CD4-positive, alpha-beta T cell treated with Interleukin-6 for 4 hours (primary cell): ENCODE results near the gene C22orf31.

Source experiments
- DNase-seq: peaks from one replicate; pipeline ENCODE4 v3.0.0-alpha.2; 2020; ENCODE audit warnings: mixed read lengths

C22orf31 gene

DNA sequence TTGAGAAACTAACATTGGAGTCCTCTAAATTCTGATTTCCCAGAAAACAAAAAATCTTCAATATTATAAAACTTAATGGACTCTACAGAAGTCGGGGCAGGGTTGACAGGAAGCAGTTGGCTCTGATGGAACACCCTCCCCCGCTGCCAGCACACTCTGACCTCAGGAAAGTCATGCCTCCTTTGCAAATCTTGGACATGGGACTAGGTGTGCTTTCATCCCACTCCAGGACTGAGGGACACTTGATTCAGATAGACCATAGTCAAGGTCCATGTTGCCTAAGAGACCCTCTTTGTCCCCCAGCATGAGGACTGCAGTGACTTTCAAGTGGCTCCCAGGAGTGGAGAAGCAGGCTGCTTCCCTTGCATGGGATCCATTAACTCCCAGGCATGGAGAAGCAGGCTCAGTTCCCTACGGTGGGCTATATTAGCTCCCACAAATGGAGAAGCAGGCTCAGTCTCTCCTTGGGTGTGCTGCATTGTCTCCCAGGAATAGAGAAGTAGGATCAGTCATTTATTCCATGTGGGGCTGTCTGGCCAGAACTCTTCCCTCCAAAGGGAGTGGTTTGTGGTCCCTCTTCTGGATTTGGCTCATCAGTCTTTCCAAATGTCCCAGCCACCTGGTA, 38.3 kb downstream of the C22orf31 start:
- no peak for DNase-seq

DNA sequence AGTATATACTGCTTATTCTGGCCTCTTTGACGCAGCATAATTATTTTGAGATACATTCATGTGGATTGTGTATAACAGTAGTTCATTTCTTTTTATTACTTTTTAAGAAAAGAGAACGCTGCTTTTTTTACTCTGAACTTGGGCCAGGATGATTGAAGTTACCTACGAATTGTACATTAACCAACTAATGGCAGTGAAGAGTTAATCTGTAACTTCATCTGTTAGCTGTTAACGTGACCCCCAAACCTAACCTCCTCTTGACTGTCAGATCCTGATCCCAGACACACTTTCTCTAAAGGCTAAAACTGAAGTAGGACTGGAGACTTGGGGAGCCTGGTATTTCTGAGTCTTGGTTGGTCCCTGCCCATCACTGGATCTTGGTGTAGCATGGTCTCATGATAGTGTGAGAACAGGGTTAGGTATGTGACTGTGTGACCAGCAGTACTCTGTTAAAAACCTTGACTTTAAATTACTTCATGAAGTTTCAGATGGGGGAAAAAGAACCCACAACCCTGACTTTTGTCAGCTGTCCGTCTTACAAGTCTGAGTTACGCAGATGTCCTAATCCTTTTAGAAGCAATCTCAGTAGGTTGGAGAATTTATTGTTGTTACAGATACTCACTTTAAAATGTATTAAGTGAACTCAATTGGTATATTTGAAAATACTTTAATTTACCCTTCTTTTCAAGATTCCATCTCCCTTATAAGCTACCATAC, 39.4 kb downstream of the C22orf31 start:
- DNase-seq = no peak

DNA sequence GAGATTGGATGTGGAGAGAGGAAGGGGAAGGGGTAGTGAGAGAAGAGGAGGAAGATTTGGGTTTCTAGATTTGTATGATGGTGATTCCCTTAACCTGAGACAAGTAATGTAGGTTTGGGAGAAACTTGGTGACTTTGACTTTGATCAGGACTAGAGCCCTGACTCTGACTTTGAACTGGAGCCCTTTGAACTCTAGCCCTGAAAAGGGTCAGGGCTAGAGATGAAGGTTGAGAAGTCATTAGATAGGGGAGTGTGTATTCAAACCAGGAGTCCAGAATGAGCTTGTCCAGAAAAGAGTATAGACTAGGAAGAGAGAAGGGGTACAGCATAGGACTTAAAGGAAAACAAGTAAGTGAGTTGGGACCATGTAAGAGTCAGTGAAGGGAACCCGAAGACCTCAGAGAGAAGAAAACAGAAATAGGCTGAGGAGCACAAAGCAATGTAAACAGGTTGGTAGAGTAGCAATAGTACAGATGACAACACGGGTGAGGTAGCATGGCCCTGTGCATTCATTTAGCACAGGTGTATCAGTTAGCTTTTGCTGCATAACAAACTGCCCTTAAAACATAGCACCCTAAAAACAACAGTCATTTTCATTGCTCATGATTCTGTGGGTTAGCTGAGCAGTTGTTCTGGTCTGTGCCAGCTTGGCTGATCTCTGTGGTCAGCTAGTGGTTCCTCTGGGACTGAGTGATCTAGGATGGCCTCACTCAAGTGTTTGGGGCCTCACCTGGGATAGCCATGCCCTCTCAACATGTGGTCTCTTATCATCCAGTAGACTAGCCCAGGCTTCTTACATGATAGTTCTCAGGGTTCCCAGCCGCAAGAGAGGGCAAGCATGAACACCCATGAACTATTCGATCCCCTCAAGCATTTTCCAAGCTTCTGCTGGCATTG, 43.1 kb downstream of the C22orf31 start:
- DNase-seq = no peak

DNA sequence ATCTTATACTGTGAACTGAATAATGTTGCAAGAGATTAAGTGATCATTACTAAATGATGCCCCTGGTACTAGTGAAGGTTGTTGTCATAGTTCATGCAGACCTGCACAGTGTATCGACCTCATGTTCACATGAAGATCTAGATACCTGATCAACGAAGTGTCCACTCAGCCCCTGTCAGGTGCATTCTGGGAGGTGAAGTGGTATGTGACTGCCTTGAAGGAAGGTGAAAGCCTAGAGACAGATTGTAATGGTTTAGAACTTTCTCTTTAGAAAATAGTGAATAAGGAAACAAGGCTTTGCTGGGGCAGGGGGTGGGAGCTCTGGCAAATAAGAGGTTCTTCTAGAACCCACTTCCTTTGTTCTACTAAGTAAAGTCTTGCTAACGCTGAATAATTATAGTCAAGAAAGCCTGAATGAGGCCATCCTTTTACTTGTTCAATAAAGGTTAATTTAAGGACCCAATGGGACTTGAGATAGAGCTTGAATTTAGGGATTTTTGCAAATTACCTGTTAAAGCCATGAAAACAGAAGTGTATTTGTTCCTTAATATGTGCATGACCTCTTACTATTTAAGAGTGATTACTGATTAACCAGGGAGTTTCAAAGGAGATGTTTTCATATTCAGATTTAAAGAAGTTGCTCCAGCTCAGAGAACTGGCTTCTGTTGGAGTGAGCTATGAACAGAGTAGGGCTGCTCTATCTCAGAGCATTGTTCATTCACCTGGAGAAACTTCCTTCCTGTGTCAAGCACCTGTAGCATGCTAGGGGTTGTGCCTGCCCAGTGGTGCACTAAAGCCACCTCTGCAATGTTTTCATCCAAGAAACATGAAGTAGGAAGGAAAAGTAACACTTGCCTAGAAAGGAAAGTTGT, 45.3 kb downstream of the C22orf31 start:
- DNase-seq = no peak

DNA sequence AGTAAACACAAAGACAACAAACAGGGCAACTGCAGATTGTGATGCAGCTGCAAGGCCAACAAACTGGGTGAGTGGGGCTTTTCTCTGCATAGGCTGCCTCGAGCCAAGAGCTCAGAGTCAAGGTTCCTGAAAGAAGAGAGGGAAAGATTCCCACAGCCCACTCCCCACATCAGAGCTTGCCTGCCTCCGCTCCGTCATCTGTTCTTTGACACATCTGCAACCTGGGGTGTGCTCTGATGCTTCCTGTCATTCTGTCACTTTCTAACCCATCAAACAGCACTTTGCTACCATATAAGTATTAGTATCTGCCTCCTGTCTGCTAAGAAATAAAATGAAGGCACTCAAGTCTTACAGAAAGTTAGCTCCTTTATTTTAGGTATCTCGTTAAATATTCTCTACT, 46.9 kb downstream of the C22orf31 start:
- no peak for DNase-seq

DNA sequence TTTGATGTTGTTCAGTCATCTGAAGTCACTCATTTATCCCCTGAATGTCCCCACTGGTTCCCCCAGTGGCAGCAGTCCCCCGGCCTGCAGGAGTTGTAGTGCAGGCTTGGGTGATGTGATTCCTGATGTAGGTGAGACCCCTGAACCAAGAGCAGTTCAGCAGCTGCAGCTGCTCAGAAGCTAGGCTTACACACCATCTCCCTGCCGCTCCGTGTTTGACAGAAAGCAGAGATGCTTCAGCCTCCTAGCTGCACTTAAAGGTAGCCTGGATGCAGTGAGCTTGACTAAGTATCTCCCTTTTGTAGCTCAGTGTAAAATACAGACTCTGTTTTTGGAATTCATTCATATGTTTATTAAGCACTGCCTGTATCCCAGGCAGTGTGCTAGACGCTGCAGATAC, 47.3 kb downstream of the C22orf31 start:
- DNase-seq = no peak

DNA sequence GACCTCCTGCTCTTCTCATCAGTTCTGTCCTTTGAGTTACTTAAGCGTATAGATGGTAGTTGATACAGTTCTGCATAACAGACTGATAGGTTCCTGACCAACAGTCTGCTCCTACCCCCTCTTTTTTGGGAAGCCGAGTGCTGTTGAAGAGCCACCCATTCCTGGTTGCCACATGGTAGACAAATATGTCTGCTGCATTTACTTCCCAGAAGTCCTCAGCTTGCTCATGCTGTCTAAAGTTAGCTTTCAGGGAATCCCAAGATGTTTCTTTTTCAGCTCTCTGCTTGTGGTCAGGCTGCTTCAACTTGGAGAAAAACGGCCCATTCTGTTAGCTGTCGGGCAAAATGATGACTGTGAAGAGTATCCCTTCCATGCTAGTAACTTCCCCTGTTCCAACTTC, 48.7 kb downstream of the C22orf31 start:
- no peak for DNase-seq

DNA sequence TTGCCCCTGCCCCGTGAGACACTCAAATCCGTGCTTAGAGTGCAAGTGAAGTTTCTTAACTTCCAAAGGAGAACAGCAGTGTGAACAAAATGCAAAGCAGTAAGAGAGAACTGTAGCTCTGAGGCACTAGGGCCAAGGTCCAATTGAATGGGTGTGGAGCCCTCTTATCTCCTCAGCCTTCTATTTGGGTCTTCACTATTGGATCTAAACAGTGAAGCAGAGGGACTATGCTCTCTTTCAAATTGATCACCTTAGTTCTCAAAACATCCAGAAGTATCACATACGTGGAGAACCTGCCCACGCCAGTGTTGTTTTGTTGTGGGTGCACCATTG, 49.6 kb downstream of the C22orf31 start:
- no peak for DNase-seq

DNA sequence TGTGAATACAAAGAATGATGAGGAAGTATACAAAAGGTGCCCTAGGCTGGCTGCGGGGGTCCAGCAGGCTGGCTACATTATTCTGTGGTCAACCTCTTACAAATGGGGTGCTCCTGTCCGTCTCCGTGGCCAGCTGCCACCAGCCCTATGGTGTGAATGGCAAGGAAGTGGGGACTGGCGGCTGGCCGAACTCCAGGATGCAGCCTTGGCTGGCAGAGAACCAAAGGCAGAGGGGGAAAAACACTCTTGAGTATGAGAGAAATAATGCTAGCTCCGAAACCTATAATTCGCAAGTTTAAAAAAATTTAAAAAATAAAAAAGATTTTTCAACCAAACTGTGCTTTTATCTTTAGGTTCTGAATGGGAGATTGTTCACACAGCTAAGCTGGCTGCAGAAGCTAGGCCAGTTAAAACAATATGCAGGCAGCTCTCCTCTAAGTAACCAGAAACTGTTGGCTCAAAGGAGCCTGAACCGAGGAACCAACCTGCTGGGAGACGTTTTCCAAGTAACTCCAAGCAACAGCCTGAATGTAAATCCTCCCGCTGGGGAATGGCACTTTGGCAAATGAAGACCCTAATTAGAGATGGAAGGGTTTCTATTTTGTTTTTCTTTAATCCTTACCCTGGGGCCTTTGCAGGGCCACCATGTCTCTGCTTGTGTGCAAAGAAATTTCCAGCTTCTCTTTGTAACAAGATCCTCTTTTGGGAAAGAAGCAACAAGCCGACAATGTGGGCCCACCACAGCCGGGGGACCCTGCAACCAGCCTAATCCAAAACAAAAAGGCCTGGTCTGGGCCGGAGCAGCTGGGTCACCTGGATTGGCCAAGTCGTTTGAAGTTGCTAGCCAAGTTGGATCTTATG, 50.2 kb downstream of the C22orf31 start:
- no peak for DNase-seq

DNA sequence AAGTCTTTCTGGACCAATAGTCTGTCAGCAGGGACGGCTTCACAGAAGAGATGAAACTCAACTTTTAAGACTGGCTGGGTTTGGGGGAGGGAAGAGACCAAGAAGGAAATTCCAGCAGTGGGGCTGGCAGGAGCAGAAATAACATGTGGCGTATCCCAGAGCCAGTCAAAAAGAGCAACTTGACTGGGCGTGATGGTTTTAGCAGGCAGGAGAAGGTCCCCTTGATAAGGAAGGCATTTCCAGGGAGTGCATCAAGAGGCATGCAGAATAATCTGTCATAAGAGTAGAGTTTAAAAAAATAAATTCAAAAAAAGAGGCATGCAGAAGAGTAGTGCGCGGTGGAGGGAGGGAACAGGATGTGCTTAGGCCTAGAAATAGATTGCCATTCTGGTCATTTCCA, 52.5 kb downstream of the C22orf31 start:
- no peak for DNase-seq
